GM23338 (cell line): Measurements from ENCODE around the gene PGBD4.

ENCODE experiments used
- CREB1 ChIP-seq: fragments of 250-450 bp; sonication (Bioruptor Pico); IDR thresholded peaks from 2 replicates; pipeline ENCODE4 v1.5.0; 2020; ENCODE audit warnings: low read depth, mild to moderate bottlenecking, moderate library complexity
- ETS1 ChIP-seq: IDR thresholded peaks from 2 replicates; pipeline ENCODE4 v1.6.1; 2016; ENCODE audit warnings: antibody characterized with exemption
- EZH2 ChIP-seq: fragments of 200-600 bp; sonication (generic); IDR thresholded peaks from one replicate; pipeline ENCODE4 v1.8.0; 2017; ENCODE audit warnings: antibody characterized with exemption, mild to moderate bottlenecking, low read depth; ENCODE audit not compliant: unreplicated experiment
- EZH2phosphoT487 ChIP-seq: fragments of 200-600 bp; sonication (generic); IDR thresholded peaks from one replicate; pipeline ENCODE4 v1.8.1; 2018; ENCODE audit warnings: antibody characterized with exemption; ENCODE audit not compliant: unreplicated experiment
- JUNB ChIP-seq: IDR thresholded peaks from one replicate; pipeline ENCODE4 v1.6.1; 2016; ENCODE audit warnings: antibody characterized with exemption; ENCODE audit not compliant: unreplicated experiment
- POLR2AphosphoS5 ChIP-seq: IDR thresholded peaks from 2 replicates; pipeline ENCODE4 v1.6.1; 2016; ENCODE audit warnings: antibody characterized with exemption, low read depth
- REST ChIP-seq: IDR thresholded peaks from one replicate; pipeline ENCODE4 v1.6.1; 2018; ENCODE audit warnings: antibody characterized with exemption; ENCODE audit not compliant: unreplicated experiment
- STAT1 ChIP-seq: IDR thresholded peaks from one replicate; pipeline ENCODE4 v1.6.1; 2016; ENCODE audit warnings: antibody characterized with exemption; ENCODE audit not compliant: unreplicated experiment
- ZNF114 ChIP-seq: fragments of 250-450 bp; sonication (Bioruptor Pico); IDR thresholded peaks from 2 replicates; pipeline ENCODE4 v1.5.0; 2020; ENCODE audit warnings: mild to moderate bottlenecking, moderate library complexity
- ZNF331 ChIP-seq: fragments of 250-450 bp; sonication (Bioruptor Pico); IDR thresholded peaks from 2 replicates; pipeline ENCODE4 v1.5.0; 2020; ENCODE audit warnings: low read depth, mild to moderate bottlenecking, moderate library complexity
- TF ChIP-seq, protein P1 (sequence below), 2 experiments: fragments of 200-600 bp in 1 of 2; sonication (generic) in 1 of 2; conservative IDR thresholded peaks; 2 replicates each; pipeline versions ENCODE4 v1.5.1 to v1.6.1; 2016 to 2017; ENCODE audit warnings: antibody characterized with exemption in 2 of 2, low read depth in 2 of 2, mild to moderate bottlenecking in 2 of 2, moderate library complexity in 1 of 2

DNA sequence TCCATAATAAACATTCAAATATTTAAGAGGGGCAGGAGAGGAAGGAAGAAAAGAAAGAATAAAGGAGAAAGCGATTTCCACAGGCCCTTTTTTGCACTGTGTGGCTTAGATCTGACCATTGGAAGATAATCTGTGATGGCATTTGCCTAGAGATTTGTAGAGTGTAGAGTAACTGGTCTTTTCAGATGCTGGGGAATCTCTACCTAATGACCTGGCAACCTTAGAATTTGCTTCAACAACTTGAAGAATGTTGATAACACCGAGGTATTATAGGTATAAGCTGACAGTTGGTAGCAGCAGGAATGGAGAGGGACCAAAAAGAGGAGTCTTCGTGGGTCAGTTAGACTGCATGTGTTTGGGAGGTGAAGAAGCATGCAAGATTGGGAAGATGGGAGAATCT is 41.9 kb upstream of the PGBD4 start:
- TF ChIP-seq, protein P1, sequence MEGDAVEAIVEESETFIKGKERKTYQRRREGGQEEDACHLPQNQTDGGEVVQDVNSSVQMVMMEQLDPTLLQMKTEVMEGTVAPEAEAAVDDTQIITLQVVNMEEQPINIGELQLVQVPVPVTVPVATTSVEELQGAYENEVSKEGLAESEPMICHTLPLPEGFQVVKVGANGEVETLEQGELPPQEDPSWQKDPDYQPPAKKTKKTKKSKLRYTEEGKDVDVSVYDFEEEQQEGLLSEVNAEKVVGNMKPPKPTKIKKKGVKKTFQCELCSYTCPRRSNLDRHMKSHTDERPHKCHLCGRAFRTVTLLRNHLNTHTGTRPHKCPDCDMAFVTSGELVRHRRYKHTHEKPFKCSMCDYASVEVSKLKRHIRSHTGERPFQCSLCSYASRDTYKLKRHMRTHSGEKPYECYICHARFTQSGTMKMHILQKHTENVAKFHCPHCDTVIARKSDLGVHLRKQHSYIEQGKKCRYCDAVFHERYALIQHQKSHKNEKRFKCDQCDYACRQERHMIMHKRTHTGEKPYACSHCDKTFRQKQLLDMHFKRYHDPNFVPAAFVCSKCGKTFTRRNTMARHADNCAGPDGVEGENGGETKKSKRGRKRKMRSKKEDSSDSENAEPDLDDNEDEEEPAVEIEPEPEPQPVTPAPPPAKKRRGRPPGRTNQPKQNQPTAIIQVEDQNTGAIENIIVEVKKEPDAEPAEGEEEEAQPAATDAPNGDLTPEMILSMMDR (conservative IDR thresholded peaks at IDR 0.05; ENCODE audit: low read depth in 2 of 2), result no peak
- TF ChIP-seq POLR2AphosphoS5 (no peak), JUNB (no peak), EZH2 (no peak), EZH2phosphoT487 (no peak), CREB1 (CRISPR knock-in tag) (no peak), STAT1 (no peak), REST (no peak), ZNF114 (no peak), ZNF331 (no peak), ETS1 (no peak)
